MM.1S (cell line): ENCODE results near the gene RBMS2.
A peak's percentile ranks its signal among the peaks of the same experiment; 100 is the strongest.

ENCODE experiments used
- DNase-seq: peaks from one replicate; pipeline ENCODE4 v3.0.0-alpha.2; 2015
- H2AFZ ChIP-seq: fragments of 300-600 bp; sonication (generic); 2 replicates; pipeline ENCODE4 v1.6.0; 2016; ENCODE audit warnings: antibody characterized with exemption, low read length
- H3F3A ChIP-seq: fragments of 300-600 bp; sonication (generic); 2 replicates; pipeline ENCODE4 v1.6.1; 2016; ENCODE audit warnings: mild to moderate bottlenecking, antibody characterized with exemption, low read length, moderate library complexity, mixed read lengths; ENCODE audit not compliant: insufficient read depth
- H3K27ac ChIP-seq: fragments of 300-600 bp; sonication (generic); 2 replicates; pipeline ENCODE4 v1.5.1; 2016; ENCODE audit warnings: mild to moderate bottlenecking, low read length
- H3K27me3 ChIP-seq: fragments of 300-600 bp; sonication (generic); replicated peaks from 2 replicates; pipeline ENCODE4 v1.6.0; 2016; ENCODE audit warnings: low read length; ENCODE audit not compliant: insufficient read depth
- H3K36me3 ChIP-seq: fragments of 300-600 bp; sonication (generic); replicated peaks from 2 replicates; pipeline ENCODE4 v1.6.1; 2016; ENCODE audit warnings: mild to moderate bottlenecking, low read length, mixed read lengths; ENCODE audit not compliant: insufficient read depth
- H3K4me1 ChIP-seq: fragments of 300-600 bp; sonication (generic); 2 replicates; pipeline ENCODE4 v1.6.1; 2016; ENCODE audit warnings: low read length, mixed read lengths
- H3K4me2 ChIP-seq: fragments of 300-600 bp; sonication (generic); 2 replicates; pipeline ENCODE4 v1.6.0; 2016; ENCODE audit warnings: low read depth, low read length
- H3K4me3 ChIP-seq: fragments of 300-600 bp; sonication (generic); 2 replicates; pipeline ENCODE4 v1.5.1; 2016; ENCODE audit warnings: low read length, mixed read lengths
- H3K79me2 ChIP-seq: fragments of 300-600 bp; sonication (generic); 2 replicates; pipeline ENCODE4 v1.6.1; 2016; ENCODE audit warnings: mixed run types, low read length, mixed read lengths
- H3K9ac ChIP-seq: fragments of 300-600 bp; sonication (generic); 2 replicates; pipeline ENCODE4 v1.6.1; 2016; ENCODE audit warnings: low read length, mixed read lengths
- H3K9me2 ChIP-seq: fragments of 300-600 bp; sonication (generic); replicated peaks from 2 replicates; pipeline ENCODE4 v1.6.1; 2016; ENCODE audit warnings: mild to moderate bottlenecking, low read length, mixed read lengths; ENCODE audit not compliant: insufficient read depth
- H3K9me3 ChIP-seq: fragments of 300-600 bp; sonication (generic); replicated peaks from 2 replicates; pipeline ENCODE4 v1.6.1; 2016; ENCODE audit warnings: mild to moderate bottlenecking, low read length, mixed read lengths; ENCODE audit not compliant: insufficient read depth
- H4K20me1 ChIP-seq: fragments of 300-600 bp; sonication (generic); 2 replicates; pipeline ENCODE4 v1.6.1; 2016; ENCODE audit warnings: mild to moderate bottlenecking, low read length, moderate library complexity, mixed read lengths; ENCODE audit not compliant: insufficient read depth
- CTCF ChIP-seq: fragments of 300-600 bp; sonication (generic); IDR thresholded peaks from 2 replicates; pipeline ENCODE4 v1.5.1; 2016; ENCODE audit warnings: antibody characterized with exemption, low read length, mixed read lengths
- EZH2 ChIP-seq: fragments of 300-600 bp; sonication (generic); optimal IDR thresholded peaks from 2 replicates; pipeline ENCODE3; 2017; ENCODE audit warnings: low read depth, mild to moderate bottlenecking, antibody characterized with exemption, low read length, mixed read lengths
- EZH2phosphoT487 ChIP-seq: fragments of 300-600 bp; sonication (generic); IDR thresholded peaks from 2 replicates; pipeline ENCODE4 v1.6.1; 2018; ENCODE audit warnings: antibody characterized with exemption, low read length

Gene RBMS2

GRCh38 chr12:56630180-56630632, 108.6 kb downstream of the RBMS2 start, which contains the start of gene BAZ2A:
Gene BAZ2A, minus strand, starts transcription at chr12:56630326. Its CDS starts 12,796 bp downstream, at chr12:56617530.
- Histone ChIP-seq H3K9me2 (no peaks in the 10 kb centered on the region), H3K4me3 (peak within 1 kb of the TSS; percentile 79), H3K27ac (peak within 1 kb of the TSS; percentile 85), H3K4me1 (peaks cover 36% of the 10 kb centered on the region), H3K36me3 (no peaks in the 10 kb centered on the region; the same call in 1 of the 2 replicates), H3K79me2 (peaks cover 99% of the 10 kb centered on the region), H3K4me2 (peak within 1 kb of the TSS; percentile 94), H3K9ac (peak within 1 kb of the TSS; percentile 91), H4K20me1 (peaks cover 8% of the 10 kb centered on the region; the same call in 1 of the 2 replicates), H3K27me3 (no peaks in the 10 kb centered on the region), H3K9me3 (no peaks in the 10 kb centered on the region), H3F3A (peaks cover 45% of the 10 kb centered on the region), H2AFZ (peak within 1 kb of the TSS; percentile 28; the same call in 1 of the 2 replicates)
- peak; percentile 86 for DNase-seq
- TF ChIP-seq EZH2phosphoT487 (no peak), EZH2 (no peak), CTCF (no peak)

GRCh38 chr12:56631790-56632700, 110.4 kb downstream of the RBMS2 start:
- H4K20me1 ChIP-seq, result no peaks in the 10 kb centered on the region
- H3K79me2 ChIP-seq, result peaks cover 91% of the 10 kb centered on the region
- H3K27me3 ChIP-seq, result no peaks in the 10 kb centered on the region
- no peaks in the 10 kb centered on the region for H3K9me2 ChIP-seq
- no peak for TF ChIP-seq EZH2phosphoT487
- TF ChIP-seq EZH2, result no peak
- no peak for TF ChIP-seq CTCF
- H3K9me3 ChIP-seq, result no peaks in the 10 kb centered on the region
- DNase-seq, result peak; percentile 50
- no peak overlapping the region for H2AFZ ChIP-seq
- peak overlapping the region; percentile 39 for H3K4me3 ChIP-seq
- peaks cover 63% of the 10 kb centered on the region for H3F3A ChIP-seq
- peak overlapping the region; percentile 70 for H3K4me2 ChIP-seq
- peaks cover 33% of the 10 kb centered on the region for H3K4me1 ChIP-seq
- peak overlapping the region; percentile 70 for H3K27ac ChIP-seq
- H3K9ac ChIP-seq, result peak overlapping the region; percentile 39; the same call in 1 of the 2 replicates
- no peaks in the 10 kb centered on the region for H3K36me3 ChIP-seq

GRCh38 chr12:56632701-56633467, 111.3 kb downstream of the RBMS2 start:
- peak overlapping the region; percentile 70; the same call in 1 of the 2 replicates for H3K27ac ChIP-seq
- no peaks in the 10 kb centered on the region for H3K9me2 ChIP-seq
- peaks cover 72% of the 10 kb centered on the region for H3F3A ChIP-seq
- H3K79me2 ChIP-seq, result peaks cover 85% of the 10 kb centered on the region
- H3K4me1 ChIP-seq, result peaks cover 41% of the 10 kb centered on the region
- H3K4me2 ChIP-seq, result peak overlapping the region; percentile 70
- H3K4me3 ChIP-seq, result peak overlapping the region; percentile 39
- H3K36me3 ChIP-seq, result no peaks in the 10 kb centered on the region
- no peak overlapping the region for H2AFZ ChIP-seq
- DNase-seq, result no peak
- TF ChIP-seq CTCF (no peak), EZH2 (no peak), EZH2phosphoT487 (no peak)
- H4K20me1 ChIP-seq, result 0 out of 2 replicates have a peak, but pooled peaks cover 5% of the 10 kb centered on the region
- H3K9me3 ChIP-seq, result no peaks in the 10 kb centered on the region
- peak overlapping the region; percentile 39; the same call in 1 of the 2 replicates for H3K9ac ChIP-seq
- no peaks in the 10 kb centered on the region for H3K27me3 ChIP-seq
